HepG2 (cell line): ENCODE results near the gene SLC22A7. TPM values are rescaled to one million over a fixed set of nuclear protein-coding genes. Genes with fewer than 3 reads are reported as not detected.

Experiments
- ARNTL ChIP-seq: sonication (generic); formaldehyde crosslinking; IDR thresholded peaks from 2 replicates; pipeline ENCODE4 v1.4.0; 2020; ENCODE audit warnings: mild to moderate bottlenecking, missing genetic modification reagents
- EEA1 ChIP-seq: sonication (generic); formaldehyde crosslinking; IDR thresholded peaks from 2 replicates; pipeline ENCODE4 v1.5.1; 2020; ENCODE audit warnings: mild to moderate bottlenecking, missing genetic modification reagents, borderline replicate concordance
- EED ChIP-seq: sonication (generic); formaldehyde crosslinking; IDR thresholded peaks from 2 replicates; pipeline ENCODE4 v1.5.0; 2020; ENCODE audit warnings: mild to moderate bottlenecking, missing genetic modification reagents
- EHMT2 ChIP-seq: fragments of 200-600 bp; sonication (generic); IDR thresholded peaks from 2 replicates; pipeline ENCODE4 v1.7.0; 2017; ENCODE audit warnings: antibody characterized with exemption, low read depth, low read length, borderline replicate concordance
- JUND ChIP-seq: sonication (generic); formaldehyde crosslinking; IDR thresholded peaks from 2 replicates; pipeline ENCODE4 v1.8.0; 2022; ENCODE audit warnings: mild to moderate bottlenecking, missing genetic modification reagents
- REPIN1 ChIP-seq: sonication (generic); formaldehyde crosslinking; IDR thresholded peaks from 2 replicates; pipeline ENCODE4 v1.8.0; 2022; ENCODE audit warnings: missing genetic modification reagents, low read depth, mild to moderate bottlenecking, borderline replicate concordance
- SOX6 ChIP-seq, 2 experiments: fragments of 450-650 bp in 1 of 2; sonication (generic) in 1 of 2; formaldehyde crosslinking in 1 of 2; IDR thresholded peaks; 2 replicates each; pipeline versions ENCODE4 v1.4.0 to v1.6.1; 2017 to 2020; ENCODE audit warnings: antibody characterized with exemption in 1 of 2, mild to moderate bottlenecking in 1 of 2, missing genetic modification reagents in 1 of 2
- SYNCRIP ChIP-seq: fragments of 200-400 bp; formaldehyde crosslinking; IDR thresholded peaks from 2 replicates; pipeline ENCODE4 v1.6.1; 2018; ENCODE audit warnings: mild to moderate bottlenecking, low read depth, low read length; ENCODE audit not compliant: insufficient read depth
- WIZ ChIP-seq: sonication (generic); formaldehyde crosslinking; IDR thresholded peaks from 2 replicates; pipeline ENCODE4 v1.5.1; 2020; ENCODE audit warnings: mild to moderate bottlenecking, missing genetic modification reagents
- ZNF138 ChIP-seq: sonication (generic); formaldehyde crosslinking; IDR thresholded peaks from 2 replicates; pipeline ENCODE4 v1.5.0; 2020; ENCODE audit warnings: mild to moderate bottlenecking, low read depth, missing genetic modification reagents
- ZNF709 ChIP-seq: sonication (generic); formaldehyde crosslinking; IDR thresholded peaks from 2 replicates; pipeline ENCODE4 v1.5.0; 2020; ENCODE audit warnings: mild to moderate bottlenecking, missing genetic modification reagents
- ZNF782 ChIP-seq: sonication (generic); formaldehyde crosslinking; IDR thresholded peaks from 2 replicates; pipeline ENCODE4 v1.4.0; 2020; ENCODE audit warnings: missing genetic modification reagents, mild to moderate bottlenecking, borderline replicate concordance
- polyA plus RNA-seq, 8 experiments: library from polyadenylated mRNA; depleted of rRNA in 3 of 8; stranded (reverse) in 7 of 8; unstranded in 1 of 8; fragments of >200 nt; fragmentation: Illumina TruSeq in 4 of 8; extraction: Trizol in 4 of 8; gene quantifications; 2 replicates each; pipeline versions ENCODE4 v1.2.1 to v1.2.3, GENCODE V29; 2011 to 2016; ENCODE audit warnings: low read depth in 4 of 8, missing spikeins in 1 of 8, mixed read lengths in 1 of 8; ENCODE audit not compliant: insufficient read depth in 1 of 8
- total RNA-seq, 5 experiments: library from RNA; depleted of rRNA; stranded (reverse); fragments of >200 nt; fragmentation: Illumina TruSeq; extraction: Trizol; gene quantifications; 2 replicates each; pipeline ENCODE4 v1.2.3, GENCODE V29; 2016; ENCODE audit warnings: low read depth in 1 of 5
- TF ChIP-seq, protein P1 (sequence below): sonication (generic); formaldehyde crosslinking; conservative IDR thresholded peaks from 2 replicates; pipeline ENCODE4 v1.4.0; 2020; ENCODE audit warnings: mild to moderate bottlenecking, missing genetic modification reagents, moderate library complexity
- TF ChIP-seq, protein P2 (sequence below): IDR thresholded peaks from 2 replicates; pipeline ENCODE4 v1.6.1; 2016; ENCODE audit warnings: low read depth, missing genetic modification reagents, missing compliant biosample characterization
- TF ChIP-seq, protein P3 (sequence below): fragments of 450-650 bp; IDR thresholded peaks from 2 replicates; pipeline ENCODE4 v1.6.1; 2016
- TF ChIP-seq, protein P4 (sequence below): IDR thresholded peaks from 2 replicates; pipeline ENCODE4 v1.6.1; 2016; ENCODE audit warnings: mild to moderate bottlenecking

The SLC22A7 gene
- total and polyA plus RNA-seq, 2 of the 13 experiments (the other 11 are each of a cell fraction or from before 2014, with no cell fraction given): 5.3 to 22.6 TPM

DNA sequence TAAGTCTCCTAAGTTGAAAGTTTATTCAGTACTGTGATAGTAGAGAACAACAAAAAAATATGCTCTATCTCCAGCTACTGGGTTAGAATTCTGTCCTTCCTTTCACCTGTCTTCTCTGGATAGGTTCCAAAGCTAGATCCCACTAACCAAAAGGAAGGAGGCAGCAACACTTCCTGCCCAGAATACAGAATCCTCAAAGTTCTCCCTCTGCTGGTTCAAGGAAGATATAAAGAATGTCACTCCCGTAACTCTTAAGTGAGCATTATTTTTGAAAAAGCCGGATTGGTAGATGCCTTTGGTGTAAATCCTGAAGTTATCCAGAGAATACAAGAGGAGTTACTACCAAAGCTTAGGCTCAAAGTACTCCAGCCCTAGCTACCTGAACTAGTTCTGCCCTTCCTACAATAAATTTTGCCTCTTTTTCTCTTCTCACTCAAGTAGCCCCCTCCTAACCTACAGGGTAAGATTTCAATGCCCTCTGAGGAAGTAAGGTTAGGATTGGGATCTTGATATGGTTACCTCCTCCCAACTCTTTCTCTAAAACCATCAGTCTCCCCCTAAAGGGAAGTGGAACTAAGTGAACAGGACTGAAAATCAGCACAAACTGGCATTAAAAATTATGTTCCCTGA, 36.5 kb downstream of the SLC22A7 start (continued):
- TF ChIP-seq, protein P1, sequence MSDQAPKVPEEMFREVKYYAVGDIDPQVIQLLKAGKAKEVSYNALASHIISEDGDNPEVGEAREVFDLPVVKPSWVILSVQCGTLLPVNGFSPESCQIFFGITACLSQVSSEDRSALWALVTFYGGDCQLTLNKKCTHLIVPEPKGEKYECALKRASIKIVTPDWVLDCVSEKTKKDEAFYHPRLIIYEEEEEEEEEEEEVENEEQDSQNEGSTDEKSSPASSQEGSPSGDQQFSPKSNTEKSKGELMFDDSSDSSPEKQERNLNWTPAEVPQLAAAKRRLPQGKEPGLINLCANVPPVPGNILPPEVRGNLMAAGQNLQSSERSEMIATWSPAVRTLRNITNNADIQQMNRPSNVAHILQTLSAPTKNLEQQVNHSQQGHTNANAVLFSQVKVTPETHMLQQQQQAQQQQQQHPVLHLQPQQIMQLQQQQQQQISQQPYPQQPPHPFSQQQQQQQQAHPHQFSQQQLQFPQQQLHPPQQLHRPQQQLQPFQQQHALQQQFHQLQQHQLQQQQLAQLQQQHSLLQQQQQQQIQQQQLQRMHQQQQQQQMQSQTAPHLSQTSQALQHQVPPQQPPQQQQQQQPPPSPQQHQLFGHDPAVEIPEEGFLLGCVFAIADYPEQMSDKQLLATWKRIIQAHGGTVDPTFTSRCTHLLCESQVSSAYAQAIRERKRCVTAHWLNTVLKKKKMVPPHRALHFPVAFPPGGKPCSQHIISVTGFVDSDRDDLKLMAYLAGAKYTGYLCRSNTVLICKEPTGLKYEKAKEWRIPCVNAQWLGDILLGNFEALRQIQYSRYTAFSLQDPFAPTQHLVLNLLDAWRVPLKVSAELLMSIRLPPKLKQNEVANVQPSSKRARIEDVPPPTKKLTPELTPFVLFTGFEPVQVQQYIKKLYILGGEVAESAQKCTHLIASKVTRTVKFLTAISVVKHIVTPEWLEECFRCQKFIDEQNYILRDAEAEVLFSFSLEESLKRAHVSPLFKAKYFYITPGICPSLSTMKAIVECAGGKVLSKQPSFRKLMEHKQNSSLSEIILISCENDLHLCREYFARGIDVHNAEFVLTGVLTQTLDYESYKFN (CRISPR knock-in tag): no peak
- TF ChIP-seq, protein P2, sequence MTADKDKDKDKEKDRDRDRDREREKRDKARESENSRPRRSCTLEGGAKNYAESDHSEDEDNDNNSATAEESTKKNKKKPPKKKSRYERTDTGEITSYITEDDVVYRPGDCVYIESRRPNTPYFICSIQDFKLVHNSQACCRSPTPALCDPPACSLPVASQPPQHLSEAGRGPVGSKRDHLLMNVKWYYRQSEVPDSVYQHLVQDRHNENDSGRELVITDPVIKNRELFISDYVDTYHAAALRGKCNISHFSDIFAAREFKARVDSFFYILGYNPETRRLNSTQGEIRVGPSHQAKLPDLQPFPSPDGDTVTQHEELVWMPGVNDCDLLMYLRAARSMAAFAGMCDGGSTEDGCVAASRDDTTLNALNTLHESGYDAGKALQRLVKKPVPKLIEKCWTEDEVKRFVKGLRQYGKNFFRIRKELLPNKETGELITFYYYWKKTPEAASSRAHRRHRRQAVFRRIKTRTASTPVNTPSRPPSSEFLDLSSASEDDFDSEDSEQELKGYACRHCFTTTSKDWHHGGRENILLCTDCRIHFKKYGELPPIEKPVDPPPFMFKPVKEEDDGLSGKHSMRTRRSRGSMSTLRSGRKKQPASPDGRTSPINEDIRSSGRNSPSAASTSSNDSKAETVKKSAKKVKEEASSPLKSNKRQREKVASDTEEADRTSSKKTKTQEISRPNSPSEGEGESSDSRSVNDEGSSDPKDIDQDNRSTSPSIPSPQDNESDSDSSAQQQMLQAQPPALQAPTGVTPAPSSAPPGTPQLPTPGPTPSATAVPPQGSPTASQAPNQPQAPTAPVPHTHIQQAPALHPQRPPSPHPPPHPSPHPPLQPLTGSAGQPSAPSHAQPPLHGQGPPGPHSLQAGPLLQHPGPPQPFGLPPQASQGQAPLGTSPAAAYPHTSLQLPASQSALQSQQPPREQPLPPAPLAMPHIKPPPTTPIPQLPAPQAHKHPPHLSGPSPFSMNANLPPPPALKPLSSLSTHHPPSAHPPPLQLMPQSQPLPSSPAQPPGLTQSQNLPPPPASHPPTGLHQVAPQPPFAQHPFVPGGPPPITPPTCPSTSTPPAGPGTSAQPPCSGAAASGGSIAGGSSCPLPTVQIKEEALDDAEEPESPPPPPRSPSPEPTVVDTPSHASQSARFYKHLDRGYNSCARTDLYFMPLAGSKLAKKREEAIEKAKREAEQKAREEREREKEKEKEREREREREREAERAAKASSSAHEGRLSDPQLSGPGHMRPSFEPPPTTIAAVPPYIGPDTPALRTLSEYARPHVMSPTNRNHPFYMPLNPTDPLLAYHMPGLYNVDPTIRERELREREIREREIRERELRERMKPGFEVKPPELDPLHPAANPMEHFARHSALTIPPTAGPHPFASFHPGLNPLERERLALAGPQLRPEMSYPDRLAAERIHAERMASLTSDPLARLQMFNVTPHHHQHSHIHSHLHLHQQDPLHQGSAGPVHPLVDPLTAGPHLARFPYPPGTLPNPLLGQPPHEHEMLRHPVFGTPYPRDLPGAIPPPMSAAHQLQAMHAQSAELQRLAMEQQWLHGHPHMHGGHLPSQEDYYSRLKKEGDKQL (CRISPR knock-in tag): no peak
- TF ChIP-seq ZNF138: no peak
- no peak for TF ChIP-seq REPIN1 (CRISPR knock-in tag)
- TF ChIP-seq EHMT2: no peak
- no peak for TF ChIP-seq ZNF782 (CRISPR knock-in tag)
- TF ChIP-seq EED (CRISPR knock-in tag): no peak
- no peak for TF ChIP-seq SOX6 (IDR thresholded peaks at IDR 0.05)
- TF ChIP-seq SOX6 (CRISPR knock-in tag; IDR thresholded peaks at IDR 0.05): no peak
- no peak for TF ChIP-seq JUND (CRISPR knock-in tag)
- no peak for TF ChIP-seq ZNF709 (CRISPR knock-in tag)
- TF ChIP-seq ARNTL (CRISPR knock-in tag): no peak
- no peak for TF ChIP-seq SYNCRIP
- TF ChIP-seq, protein P3, sequence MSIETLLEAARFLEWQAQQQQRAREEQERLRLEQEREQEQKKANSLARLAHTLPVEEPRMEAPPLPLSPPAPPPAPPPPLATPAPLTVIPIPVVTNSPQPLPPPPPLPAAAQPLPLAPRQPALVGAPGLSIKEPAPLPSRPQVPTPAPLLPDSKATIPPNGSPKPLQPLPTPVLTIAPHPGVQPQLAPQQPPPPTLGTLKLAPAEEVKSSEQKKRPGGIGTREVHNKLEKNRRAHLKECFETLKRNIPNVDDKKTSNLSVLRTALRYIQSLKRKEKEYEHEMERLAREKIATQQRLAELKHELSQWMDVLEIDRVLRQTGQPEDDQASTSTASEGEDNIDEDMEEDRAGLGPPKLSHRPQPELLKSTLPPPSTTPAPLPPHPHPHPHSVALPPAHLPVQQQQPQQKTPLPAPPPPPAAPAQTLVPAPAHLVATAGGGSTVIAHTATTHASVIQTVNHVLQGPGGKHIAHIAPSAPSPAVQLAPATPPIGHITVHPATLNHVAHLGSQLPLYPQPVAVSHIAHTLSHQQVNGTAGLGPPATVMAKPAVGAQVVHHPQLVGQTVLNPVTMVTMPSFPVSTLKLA: no peak
- TF ChIP-seq EEA1 (CRISPR knock-in tag): no peak
- TF ChIP-seq, protein P4, sequence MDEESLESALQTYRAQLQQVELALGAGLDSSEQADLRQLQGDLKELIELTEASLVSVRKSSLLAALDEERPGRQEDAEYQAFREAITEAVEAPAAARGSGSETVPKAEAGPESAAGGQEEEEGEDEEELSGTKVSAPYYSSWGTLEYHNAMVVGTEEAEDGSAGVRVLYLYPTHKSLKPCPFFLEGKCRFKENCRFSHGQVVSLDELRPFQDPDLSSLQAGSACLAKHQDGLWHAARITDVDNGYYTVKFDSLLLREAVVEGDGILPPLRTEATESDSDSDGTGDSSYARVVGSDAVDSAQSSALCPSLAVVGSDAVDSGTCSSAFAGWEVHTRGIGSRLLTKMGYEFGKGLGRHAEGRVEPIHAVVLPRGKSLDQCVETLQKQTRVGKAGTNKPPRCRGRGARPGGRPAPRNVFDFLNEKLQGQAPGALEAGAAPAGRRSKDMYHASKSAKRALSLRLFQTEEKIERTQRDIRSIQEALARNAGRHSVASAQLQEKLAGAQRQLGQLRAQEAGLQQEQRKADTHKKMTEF (CRISPR knock-in tag): peak; percentile 52; the same call in 1 of the 2 replicates
- no peak for TF ChIP-seq WIZ (CRISPR knock-in tag)
